ACC112 (cell line): ENCODE data around the gene SLC35A3.

Experiments
- H2AFZ ChIP-seq: fragments of 200-600 bp; sonication (generic); one replicate; pipeline ENCODE4 v1.6.0; 2017; ENCODE audit warnings: antibody characterized with exemption, low read length; ENCODE audit not compliant: unreplicated experiment
- H3K27ac ChIP-seq: fragments of 200-600 bp; sonication (generic); 2 replicates; pipeline ENCODE4 v1.5.1; 2014; ENCODE audit warnings: low read depth, mild to moderate bottlenecking, antibody characterized with exemption, low read length, moderate library complexity
- H3K27me3 ChIP-seq: fragments of 200-600 bp; sonication (generic); 2 replicates; pipeline ENCODE4 v1.6.1; 2014; ENCODE audit warnings: mild to moderate bottlenecking, antibody characterized with exemption, low read length, moderate library complexity, mixed read lengths; ENCODE audit not compliant: insufficient read depth
- H3K36me3 ChIP-seq: fragments of 200-600 bp; sonication (generic); 2 replicates; pipeline ENCODE4 v1.6.1; 2016; ENCODE audit warnings: mild to moderate bottlenecking, antibody characterized with exemption, low read length, moderate library complexity, mixed read lengths; ENCODE audit not compliant: insufficient read depth
- H3K4me1 ChIP-seq: fragments of 200-600 bp; sonication (generic); one replicate; pipeline ENCODE4 v1.6.1; 2016; ENCODE audit warnings: low read length, mixed read lengths; ENCODE audit not compliant: insufficient read depth, unreplicated experiment, control insufficient read depth
- H3K4me3 ChIP-seq: fragments of 200-600 bp; sonication (generic); 2 replicates; pipeline ENCODE4 v1.5.1; 2014; ENCODE audit warnings: mild to moderate bottlenecking, low read depth, low read length
- H3K79me2 ChIP-seq: fragments of 200-600 bp; sonication (generic); one replicate; pipeline ENCODE4 v1.6.0; 2016; ENCODE audit warnings: low read length; ENCODE audit not compliant: control insufficient read depth, unreplicated experiment, insufficient read depth

Gene SLC35A3

DNA sequence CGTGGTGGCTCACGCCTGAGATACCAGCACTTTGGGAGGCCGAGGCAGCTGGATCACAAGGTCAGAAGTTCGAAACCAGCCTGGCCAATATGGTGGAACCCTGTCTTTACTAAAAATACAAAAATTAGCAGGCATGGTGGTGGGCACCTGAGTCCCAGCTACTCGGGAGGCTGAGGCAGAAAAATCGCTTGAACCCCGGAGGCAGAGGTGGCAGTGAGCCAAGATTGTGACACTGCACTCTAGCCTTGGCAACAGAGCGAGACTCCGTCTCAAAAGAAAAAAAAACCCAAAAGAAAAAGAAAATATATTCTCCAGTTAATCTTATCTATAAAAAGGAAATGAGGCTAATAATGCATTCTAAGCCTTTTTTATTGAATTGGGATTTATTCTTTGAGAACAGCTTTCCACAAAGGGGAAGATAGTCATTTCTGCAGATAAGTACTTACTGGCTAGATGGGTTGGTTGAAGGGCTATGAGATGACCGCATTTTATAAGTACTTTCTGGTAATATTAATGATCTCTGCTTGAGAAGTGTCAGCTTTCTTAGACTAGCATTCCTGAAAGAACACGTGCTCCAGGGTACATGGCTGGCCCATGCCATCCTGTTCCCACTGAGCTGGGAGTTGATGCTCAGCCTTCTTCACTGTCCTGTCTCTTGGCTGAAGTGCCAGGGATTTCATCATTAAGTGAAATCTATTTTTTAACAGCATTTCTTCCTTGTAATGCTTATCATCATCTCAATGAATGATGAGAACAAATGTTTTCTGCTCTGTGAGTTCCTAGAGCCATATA lies 105.0 kb downstream of the SLC35A3 start:
- H3K4me1 ChIP-seq: peaks cover 9% of the 10 kb centered on the region
- H3K27ac ChIP-seq: peak overlapping the region; percentile 52; the same call in 1 of the 2 replicates
- H3K36me3 ChIP-seq: peaks cover 40% of the 10 kb centered on the region
- no peak overlapping the region for H2AFZ ChIP-seq
- no peak overlapping the region for H3K4me3 ChIP-seq
- no peaks in the 10 kb centered on the region for H3K27me3 ChIP-seq
- H3K79me2 ChIP-seq: peaks cover 5% of the 10 kb centered on the region

DNA sequence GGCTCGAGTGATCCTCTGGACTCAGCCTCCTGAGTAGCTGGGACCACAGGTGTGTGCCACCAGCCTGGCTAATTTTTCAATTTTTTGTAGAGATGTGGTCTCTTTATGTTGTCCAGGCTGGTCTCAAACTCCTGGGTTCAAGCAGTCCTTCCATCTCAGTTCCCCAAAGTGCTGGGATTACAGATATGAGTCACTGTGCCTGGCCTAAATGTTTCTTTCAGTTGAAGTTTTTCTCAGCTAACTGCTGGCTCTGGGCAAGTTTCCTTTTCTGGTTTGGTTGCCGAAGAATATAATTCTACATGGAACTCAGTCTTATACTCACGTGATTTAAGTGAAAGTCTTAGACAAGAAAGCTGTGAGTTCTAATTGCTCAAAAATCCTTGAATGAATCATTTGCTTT lies 106.0 kb downstream of the SLC35A3 start:
- H3K4me1 ChIP-seq: peaks cover 9% of the 10 kb centered on the region
- peaks cover 5% of the 10 kb centered on the region for H3K79me2 ChIP-seq
- H3K27me3 ChIP-seq: no peaks in the 10 kb centered on the region
- H3K27ac ChIP-seq: peak overlapping the region; percentile 52
- H3K4me3 ChIP-seq: no peak overlapping the region; the same call in 1 of the 2 replicates
- H2AFZ ChIP-seq: no peak overlapping the region
- peaks cover 39% of the 10 kb centered on the region for H3K36me3 ChIP-seq

DNA sequence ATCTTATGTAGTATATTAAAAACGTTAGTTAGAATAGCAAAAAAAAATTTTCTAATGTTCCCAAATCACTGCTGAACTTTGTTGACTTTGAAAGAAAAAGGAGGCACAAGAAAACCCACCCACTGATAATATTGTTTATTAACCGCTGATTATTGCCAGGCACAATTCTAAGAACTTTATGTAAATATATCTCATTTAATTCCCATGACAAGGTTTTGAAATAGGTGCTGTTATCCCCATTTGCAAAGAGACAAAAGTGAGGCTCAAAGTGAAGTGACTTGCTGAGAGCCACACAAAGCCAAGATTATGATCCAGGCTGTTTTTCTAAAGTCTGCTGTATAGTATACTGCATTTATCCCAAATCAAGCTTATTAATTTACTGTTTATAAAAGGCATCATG lies 106.5 kb downstream of the SLC35A3 start:
- Histone ChIP-seq H3K79me2 (peaks cover 5% of the 10 kb centered on the region), H3K27me3 (no peaks in the 10 kb centered on the region), H3K4me3 (no peak overlapping the region), H2AFZ (no peak overlapping the region), H3K4me1 (peaks cover 9% of the 10 kb centered on the region), H3K27ac (peak overlapping the region; percentile 52; the same call in 1 of the 2 replicates), H3K36me3 (peaks cover 37% of the 10 kb centered on the region)

DNA sequence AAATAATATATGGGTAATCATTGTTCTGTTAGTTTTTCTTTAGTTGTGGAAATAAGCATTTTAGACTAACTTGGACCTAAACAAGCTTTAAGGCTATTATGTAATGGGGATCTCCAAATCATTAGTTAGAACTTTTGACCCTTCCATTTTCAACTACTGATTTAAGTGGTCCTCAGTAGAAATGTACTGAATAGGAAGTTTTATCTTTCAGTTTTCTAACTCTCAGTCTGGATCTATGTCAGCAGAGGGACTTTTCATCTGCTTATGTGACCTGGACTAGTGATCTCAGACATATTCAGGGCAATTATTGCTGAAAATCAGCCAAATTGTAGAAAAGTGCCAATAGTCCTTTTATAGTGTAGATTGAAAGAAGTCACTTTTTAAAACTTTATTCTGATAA lies 106.9 kb downstream of the SLC35A3 start:
- Histone ChIP-seq H3K27ac (no peak overlapping the region), H2AFZ (no peak overlapping the region), H3K4me1 (peaks cover 9% of the 10 kb centered on the region), H3K79me2 (peaks cover 5% of the 10 kb centered on the region), H3K36me3 (peaks cover 33% of the 10 kb centered on the region), H3K27me3 (no peaks in the 10 kb centered on the region), H3K4me3 (no peak overlapping the region)

DNA sequence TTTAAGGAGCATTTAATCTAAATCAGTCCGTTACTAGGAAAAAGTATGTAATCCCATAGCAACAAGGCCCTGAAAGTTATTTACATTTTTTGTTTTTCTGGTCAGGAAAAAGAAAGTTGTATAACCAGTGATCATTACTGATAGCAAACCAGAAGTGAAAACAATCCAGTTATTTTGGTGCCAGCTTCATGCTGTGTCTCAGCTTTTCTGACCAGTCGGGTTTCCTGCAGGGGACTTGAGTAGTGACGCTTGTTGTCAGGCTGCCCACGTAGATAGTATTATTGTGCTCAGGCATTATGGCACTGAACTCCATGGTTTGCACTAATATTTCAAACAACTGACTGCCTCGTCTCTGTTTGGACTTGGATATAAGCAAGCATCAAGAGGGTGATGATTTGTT lies 107.7 kb downstream of the SLC35A3 start:
- Histone ChIP-seq H3K4me3 (no peak overlapping the region), H2AFZ (no peak overlapping the region), H3K27me3 (no peaks in the 10 kb centered on the region), H3K36me3 (peaks cover 37% of the 10 kb centered on the region), H3K27ac (no peak overlapping the region), H3K4me1 (peaks cover 9% of the 10 kb centered on the region), H3K79me2 (peaks cover 5% of the 10 kb centered on the region)

DNA sequence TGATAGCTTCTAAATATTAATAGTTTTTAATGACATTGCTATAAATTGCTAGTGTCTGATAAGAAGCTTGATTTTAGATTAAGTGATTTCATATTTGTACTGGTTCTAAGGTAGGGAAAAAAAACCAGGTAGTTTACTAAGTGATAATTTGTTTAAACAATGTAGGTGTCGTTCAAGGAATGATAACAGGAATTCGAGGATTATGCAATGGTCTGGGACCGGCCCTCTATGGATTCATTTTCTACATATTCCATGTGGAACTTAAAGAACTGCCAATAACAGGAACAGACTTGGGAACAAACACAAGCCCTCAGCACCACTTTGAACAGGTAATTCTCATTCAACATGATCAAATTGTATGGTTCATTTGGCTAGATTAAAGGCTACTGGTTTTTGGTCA lies 110.5 kb downstream of the SLC35A3 start:
- Histone ChIP-seq H3K36me3 (peaks cover 47% of the 10 kb centered on the region), H3K27ac (no peak overlapping the region), H3K79me2 (peaks cover 5% of the 10 kb centered on the region), H3K27me3 (no peaks in the 10 kb centered on the region), H3K4me3 (no peak overlapping the region), H3K4me1 (peaks cover 8% of the 10 kb centered on the region), H2AFZ (no peak overlapping the region)
